SK-N-SH (cell line): ENCODE data around the gene IDH3A.

Source experiments
- CTCF ChIP-seq: fragments of 200-600 bp; sonication (generic); IDR thresholded peaks from 2 replicates; pipeline ENCODE4 v1.6.1; 2017; ENCODE audit warnings: antibody characterized with exemption, mild to moderate bottlenecking, moderate library complexity
- POLR2AphosphoS5 ChIP-seq: IDR thresholded peaks from 2 replicates; pipeline ENCODE4 v1.6.1; 2012; ENCODE audit warnings: low read depth, low read length
- RCOR1 ChIP-seq: fragments of 150-350 bp; IDR thresholded peaks from 2 replicates; pipeline ENCODE4 v1.6.1; 2017; ENCODE audit warnings: antibody characterized with exemption, low read length
- TEAD4 ChIP-seq: IDR thresholded peaks from 2 replicates; pipeline ENCODE4 v1.4.0; 2012; ENCODE audit warnings: mild to moderate bottlenecking, borderline replicate concordance; ENCODE audit not compliant: insufficient read depth
- YY1 ChIP-seq: IDR thresholded peaks from 2 replicates; pipeline ENCODE4 v1.4.0; 2012; ENCODE audit warnings: low read depth, mild to moderate bottlenecking
- TF ChIP-seq, protein P1 (sequence below): IDR thresholded peaks from 2 replicates; pipeline ENCODE4 v1.6.1; 2012; ENCODE audit warnings: mild to moderate bottlenecking, low read depth, low read length, moderate library complexity

DNA sequence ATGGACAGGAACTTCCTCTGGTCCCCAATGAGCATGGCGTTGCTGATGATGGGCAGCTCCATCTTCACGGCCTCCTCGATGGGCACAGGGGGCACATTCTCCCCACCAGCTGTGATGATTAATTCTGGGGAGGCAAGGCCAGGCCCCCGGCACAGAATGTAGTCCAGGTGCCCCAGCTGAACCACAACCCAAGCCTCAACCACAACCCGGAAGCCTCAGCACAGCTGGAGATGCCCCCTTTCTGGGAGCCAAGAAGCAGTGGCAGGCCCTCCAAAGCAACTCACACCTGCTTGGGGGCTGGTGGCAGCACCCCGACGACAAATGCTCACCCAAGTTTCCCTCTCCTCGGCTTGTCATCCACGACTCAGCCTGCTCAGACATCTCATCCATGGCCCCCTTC lies 25.2 kb downstream of the IDH3A start:
- TF ChIP-seq CTCF (no peak), TEAD4 (no peak), YY1 (no peak), RCOR1 (no peak), POLR2AphosphoS5 (no peak)
- TF ChIP-seq, protein P1, sequence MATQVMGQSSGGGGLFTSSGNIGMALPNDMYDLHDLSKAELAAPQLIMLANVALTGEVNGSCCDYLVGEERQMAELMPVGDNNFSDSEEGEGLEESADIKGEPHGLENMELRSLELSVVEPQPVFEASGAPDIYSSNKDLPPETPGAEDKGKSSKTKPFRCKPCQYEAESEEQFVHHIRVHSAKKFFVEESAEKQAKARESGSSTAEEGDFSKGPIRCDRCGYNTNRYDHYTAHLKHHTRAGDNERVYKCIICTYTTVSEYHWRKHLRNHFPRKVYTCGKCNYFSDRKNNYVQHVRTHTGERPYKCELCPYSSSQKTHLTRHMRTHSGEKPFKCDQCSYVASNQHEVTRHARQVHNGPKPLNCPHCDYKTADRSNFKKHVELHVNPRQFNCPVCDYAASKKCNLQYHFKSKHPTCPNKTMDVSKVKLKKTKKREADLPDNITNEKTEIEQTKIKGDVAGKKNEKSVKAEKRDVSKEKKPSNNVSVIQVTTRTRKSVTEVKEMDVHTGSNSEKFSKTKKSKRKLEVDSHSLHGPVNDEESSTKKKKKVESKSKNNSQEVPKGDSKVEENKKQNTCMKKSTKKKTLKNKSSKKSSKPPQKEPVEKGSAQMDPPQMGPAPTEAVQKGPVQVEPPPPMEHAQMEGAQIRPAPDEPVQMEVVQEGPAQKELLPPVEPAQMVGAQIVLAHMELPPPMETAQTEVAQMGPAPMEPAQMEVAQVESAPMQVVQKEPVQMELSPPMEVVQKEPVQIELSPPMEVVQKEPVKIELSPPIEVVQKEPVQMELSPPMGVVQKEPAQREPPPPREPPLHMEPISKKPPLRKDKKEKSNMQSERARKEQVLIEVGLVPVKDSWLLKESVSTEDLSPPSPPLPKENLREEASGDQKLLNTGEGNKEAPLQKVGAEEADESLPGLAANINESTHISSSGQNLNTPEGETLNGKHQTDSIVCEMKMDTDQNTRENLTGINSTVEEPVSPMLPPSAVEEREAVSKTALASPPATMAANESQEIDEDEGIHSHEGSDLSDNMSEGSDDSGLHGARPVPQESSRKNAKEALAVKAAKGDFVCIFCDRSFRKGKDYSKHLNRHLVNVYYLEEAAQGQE: no peak
